Right cardiac atrium (tissue), 5 donors: ENCODE data around the gene RLF. TPM values are rescaled to one million over a fixed set of nuclear protein-coding genes. Genes with fewer than 3 reads are reported as not detected.

ENCODE experiments used
- ATAC-seq, 2 donors: fragments of 200-7000 bp; cut with Tn5 transposase; one replicate each; pipeline versions ENCODE4 v1.8.0 to v1.9.1; 2020; ENCODE audit warnings: moderate library complexity in 2 of 2, mild to moderate bottlenecking in 1 of 2
- DNase-seq, 3 donors: peaks; one replicate each; pipeline ENCODE4 v3.0.0-alpha.2; 2020
- H3K27ac ChIP-seq: one replicate; pipeline ENCODE4 v1.5.1; 2013; ENCODE audit warnings: mild to moderate bottlenecking, low read length, control low read depth, moderate library complexity
- H3K27me3 ChIP-seq: one replicate; pipeline ENCODE4 v1.6.1; 2013; ENCODE audit not compliant: control insufficient read depth, insufficient read depth
- H3K4me1 ChIP-seq: one replicate; pipeline ENCODE4 v1.6.1; 2013; ENCODE audit warnings: low read length; ENCODE audit not compliant: control insufficient read depth, insufficient read depth
- H3K4me3 ChIP-seq: one replicate; pipeline ENCODE4 v1.5.1; 2013; ENCODE audit warnings: low read length, control low read depth
- H3K9me3 ChIP-seq: one replicate; pipeline ENCODE4 v1.6.1; 2013; ENCODE audit warnings: low read length; ENCODE audit not compliant: control insufficient read depth
- WGBS: extraction: QIAGEN DNeasy Blood & Tissue Kit; methylation state at CpG from one replicate; pipeline ENCODE4 v1.1.7; 2013; 5-methylcytosine and 5-hydroxymethylcytosine counted together
- intact Hi-C, 4 donors: fragments of 100-400 bp; cut with DNase I; formaldehyde crosslinking; loops; one replicate each; pipeline versions ENCODE4 v1.11.0 to v1.14.0; 2022 to 2023
- long read RNA-seq, 4 donors: library from polyadenylated mRNA; unstranded; transcript quantifications; one replicate each; pipeline ENCODE4 v2.0.0, GENCODE V29; 2020 to 2021
- polyA plus RNA-seq: library from polyadenylated mRNA; stranded (reverse); fragments of 200-250 nt; gene quantifications from one replicate; pipeline ENCODE4 v1.2.3, GENCODE V29; 2013
- total RNA-seq, 4 donors: library from RNA; stranded (reverse); fragmentation: NEBNext Ultra II Directional; extraction: Animal tissue kit (Norgen Biotek cat#: 25700); gene quantifications; one replicate each; pipeline ENCODE4 v1.2.1, GENCODE V29; 2021
- donor health status: healthy with polysubstance abuse.
- donor health status: DM: no; HTN: yes; CAD: no.
- donor health status: DM: no; HTN: no; CAD: no.
- donor health status: DM: no; HTN: yes; CAD: no; lungs with severe emphysema.
- donor health status: DM: yes; HTN: yes; CAD: no.

The RLF gene
- total RNA-seq: 10 to 100 TPM; 13.4 to 14.9 (median 14.2) TPM
- 4.9 TPM for polyA plus RNA-seq
- long read RNA-seq, donor 1, full-length matches to known transcripts: 18 of 24 reads
- long read RNA-seq, donor 1, partial matches to known transcripts: 1 of 24 reads
- long read RNA-seq, donor 1, other reads (novel, unspliced or antisense): 5 of 24 reads
- long read RNA-seq, donor 2, full-length matches to known transcripts: 2 of 3 reads
- long read RNA-seq, donor 2, partial matches to known transcripts: 0 of 3 reads
- long read RNA-seq, donor 2, other reads (novel, unspliced or antisense): 1 of 3 reads
- long read RNA-seq, donor 3, full-length matches to known transcripts: 114 of 134 reads
- long read RNA-seq, donor 3, partial matches to known transcripts: 2 of 134 reads
- long read RNA-seq, donor 3, other reads (novel, unspliced or antisense): 18 of 134 reads
- long read RNA-seq, donor 4, full-length matches to known transcripts: 1 of 2 reads
- long read RNA-seq, donor 4, partial matches to known transcripts: 0 of 2 reads
- long read RNA-seq, donor 4, other reads (novel, unspliced or antisense): 1 of 2 reads

- H3K27me3 ChIP-seq: no peaks in the 10 kb centered on the region
- no peaks in the 10 kb centered on the region for H3K9me3 ChIP-seq
- peak within 1 kb of the TSS; percentile 82 for H3K4me3 ChIP-seq
- intact Hi-C loops: no loop called here
- H3K4me1 ChIP-seq: peaks cover 3% of the 10 kb centered on the region
- H3K27ac ChIP-seq: peak within 1 kb of the TSS; percentile 88
- under 1% methylated on average over 62 of the region's 62 CpGs for WGBS
- ATAC-seq: peak; percentile 100
- peak; percentile 96 to 98 (median 98) for DNase-seq
Observed at GRCh38 chr1:40161125-40161887, at the start of gene RLF. Gene RLF, plus strand, starts transcription at chr1:40161387. Its CDS starts 13 bp downstream, at chr1:40161400.

- no peaks in the 10 kb centered on the region for H3K27me3 ChIP-seq
- no peak for DNase-seq
- intact Hi-C loops: no loop called here
- WGBS: 82% methylated on average over 3 of the region's 3 CpGs
- no peaks in the 10 kb centered on the region for H3K4me1 ChIP-seq
- no peak overlapping the region for H3K27ac ChIP-seq
- no peaks in the 10 kb centered on the region for H3K9me3 ChIP-seq
- H3K4me3 ChIP-seq: no peak overlapping the region
- no peak for ATAC-seq
Observed at GRCh38 chr1:40114400-40114799, 46.8 kb upstream of the RLF start.

GRCh38 chr1:40120128-40120527 lies 41.1 kb upstream of the RLF start:
- H3K27ac ChIP-seq: no peak overlapping the region
- ATAC-seq: no peak
- no peak overlapping the region for H3K4me3 ChIP-seq
- intact Hi-C loops: no loop called here
- WGBS: 82% methylated on average over 7 of the region's 7 CpGs
- H3K27me3 ChIP-seq: no peaks in the 10 kb centered on the region
- no peaks in the 10 kb centered on the region for H3K9me3 ChIP-seq
- DNase-seq: no peak
- H3K4me1 ChIP-seq: no peaks in the 10 kb centered on the region

- no peaks in the 10 kb centered on the region for H3K4me1 ChIP-seq
- ATAC-seq: no peak
- H3K4me3 ChIP-seq: no peak overlapping the region
- no peaks in the 10 kb centered on the region for H3K9me3 ChIP-seq
- no peak for DNase-seq
- no peak overlapping the region for H3K27ac ChIP-seq
- intact Hi-C loops: no loop called here
- H3K27me3 ChIP-seq: no peaks in the 10 kb centered on the region
Observed at GRCh38 chr1:40122855-40123254, 38.3 kb upstream of the RLF start.

GRCh38 chr1:40130892-40131291 lies 30.3 kb upstream of the RLF start:
- Histone ChIP-seq H3K9me3 (no peaks in the 10 kb centered on the region), H3K4me3 (no peak overlapping the region), H3K4me1 (no peaks in the 10 kb centered on the region), H3K27ac (no peak overlapping the region), H3K27me3 (no peaks in the 10 kb centered on the region)
- intact Hi-C loops: no loop called here
- DNase-seq (no peak), ATAC-seq (no peak)
- 32% methylated on average over 2 of the region's 2 CpGs for WGBS

- no peaks in the 10 kb centered on the region for H3K27me3 ChIP-seq
Observed at GRCh38 chr1:40132383-40133311, 28.5 kb upstream of the RLF start.

GRCh38 chr1:40133312-40133665 lies 27.9 kb upstream of the RLF start:
- H3K4me3 ChIP-seq: peak overlapping the region; percentile 34
- 57% methylated on average over 21 of the region's 21 CpGs for WGBS
- H3K9me3 ChIP-seq: no peaks in the 10 kb centered on the region
- no peak overlapping the region for H3K27ac ChIP-seq
- no peaks in the 10 kb centered on the region for H3K27me3 ChIP-seq
- no peak for ATAC-seq
- no peaks in the 10 kb centered on the region for H3K4me1 ChIP-seq
- intact Hi-C loops: no loop called here
- DNase-seq: no peak

More at GRCh38 chr1:40132383-40133311, 28.5 kb upstream of the RLF start:
- no peaks in the 10 kb centered on the region for H3K9me3 ChIP-seq
- peak overlapping the region; percentile 34 for H3K4me3 ChIP-seq
- no peaks in the 10 kb centered on the region for H3K4me1 ChIP-seq
- intact Hi-C loops: no loop called here
- WGBS: 18% methylated on average over 44 of the region's 44 CpGs
- ATAC-seq (no peak), DNase-seq (peak in 1 of 3 donors; percentile 14)
- H3K27ac ChIP-seq: no peak overlapping the region

GRCh38 chr1:40133839-40134238 lies 27.3 kb upstream of the RLF start:
- DNase-seq (no peak), ATAC-seq (no peak)
- no peak overlapping the region for H3K27ac ChIP-seq
- intact Hi-C loops: no loop called here
- WGBS: 46% methylated on average over 2 of the region's 2 CpGs
- no peak overlapping the region for H3K4me3 ChIP-seq
- no peaks in the 10 kb centered on the region for H3K27me3 ChIP-seq
- H3K9me3 ChIP-seq: no peaks in the 10 kb centered on the region
- no peaks in the 10 kb centered on the region for H3K4me1 ChIP-seq

- no peak for ATAC-seq
- WGBS: 72% methylated on average over 7 of the region's 7 CpGs
- no peaks in the 10 kb centered on the region for H3K27me3 ChIP-seq
Observed at GRCh38 chr1:40140211-40140973, 20.8 kb upstream of the RLF start.

More at GRCh38 chr1:40140211-40140973, 20.8 kb upstream of the RLF start:
- Histone ChIP-seq H3K9me3 (no peaks in the 10 kb centered on the region), H3K4me1 (no peaks in the 10 kb centered on the region), H3K27ac (no peak overlapping the region), H3K4me3 (no peak overlapping the region)
- intact Hi-C loops: loop anchor here in 3 of 4 donors (5.0 to 10.0 kb wide), 2 partner anchors 197 to 264 kb away; no protein-coding TSS in a partner anchor
- DNase-seq: no peak
